ENCODE results near the gene RPN1.

RPN1 gene

GRCh38 chr3:128576290-128576689, 74.3 kb downstream of the RPN1 start:
- no peak for DNase-seq

- no peak for DNase-seq
These were observed 74.8 kb downstream of the RPN1 start for GRCh38 chr3:128575777-128576176.

- DNase-seq = peak; percentile 59
These were observed 76.9 kb downstream of the RPN1 start for GRCh38 chr3:128573707-128574162.

GRCh38 chr3:128573160-128573559, 77.5 kb downstream of the RPN1 start:
- no peak for DNase-seq

- DNase-seq = peak; percentile 68
These were observed 77.9 kb downstream of the RPN1 start for GRCh38 chr3:128572644-128573105.

- DNase-seq = no peak
These were observed 78.6 kb downstream of the RPN1 start for GRCh38 chr3:128572013-128572412.

Data from hematopoietic multipotent progenitor cell treated with erythropoietin and hydrocortisone succinate and interleukin-3 and kit ligand, for 8 days (in vitro differentiated cells).